NCI-H510A treated with DMSO at 0.1 percent for 48 hours (cell line): Measurements from ENCODE around the gene DCDC2C.
"Not testable (repeated sequence)": the region's sequence is repeated elsewhere in the genome, so short reads cannot be mapped to it uniquely, and the experiment has no call there.

Source experiments
- DNase-seq: peaks from one replicate; lab custom pipeline; 2025; lab: John Stamatoyannopoulos, UW

DCDC2C gene, protein sequence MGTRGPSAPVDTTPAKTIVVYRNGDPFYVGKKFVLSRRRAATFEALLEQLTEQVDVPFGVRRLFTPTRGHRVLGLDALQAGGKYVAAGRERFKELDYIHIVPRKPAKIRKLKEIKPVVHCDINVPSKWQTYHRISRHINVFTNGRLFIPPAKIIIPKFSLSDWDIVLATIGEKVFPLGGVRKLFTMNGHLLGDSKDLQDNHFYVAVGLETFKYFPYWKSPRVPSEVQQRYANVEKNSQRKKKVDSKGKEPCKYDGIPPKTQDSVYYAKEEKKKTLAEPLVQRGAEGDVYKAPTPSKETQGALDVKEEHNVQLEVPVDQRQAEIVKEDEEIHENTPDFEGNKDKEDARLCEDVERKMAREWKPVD

DNA sequence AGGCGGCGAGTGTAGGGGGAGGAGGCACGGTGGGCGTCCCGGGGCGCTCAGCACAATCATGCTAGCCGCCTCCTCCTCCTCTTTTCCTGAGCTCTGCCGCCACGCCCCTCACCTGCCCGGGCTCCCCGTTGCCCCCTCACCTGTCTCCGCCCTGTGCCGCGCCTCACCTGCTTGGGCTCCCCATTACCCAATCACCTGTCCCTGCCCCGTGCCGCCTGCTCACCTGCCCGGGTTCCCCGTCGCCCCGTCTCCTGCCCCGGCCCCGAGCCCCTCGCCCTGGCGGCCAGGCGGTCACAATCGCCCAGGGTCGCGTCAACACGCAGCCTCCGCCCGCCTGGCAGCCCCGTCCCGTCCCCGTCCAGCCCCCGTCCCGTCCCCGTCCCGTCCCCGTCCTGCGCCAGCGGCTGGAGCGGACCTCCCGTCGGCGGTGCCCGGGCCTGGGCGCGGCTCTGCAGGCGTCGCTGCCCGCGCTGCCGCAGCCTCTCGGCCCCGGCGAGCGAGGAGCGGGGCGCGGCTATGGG, at the start of gene DCDC2C:
DCDC2C (plus strand) TSS at position 340 of the 521 bp plus-strand sequence; CDS start at position 517, 177 bp downstream.
- no peak for DNase-seq

DNA sequence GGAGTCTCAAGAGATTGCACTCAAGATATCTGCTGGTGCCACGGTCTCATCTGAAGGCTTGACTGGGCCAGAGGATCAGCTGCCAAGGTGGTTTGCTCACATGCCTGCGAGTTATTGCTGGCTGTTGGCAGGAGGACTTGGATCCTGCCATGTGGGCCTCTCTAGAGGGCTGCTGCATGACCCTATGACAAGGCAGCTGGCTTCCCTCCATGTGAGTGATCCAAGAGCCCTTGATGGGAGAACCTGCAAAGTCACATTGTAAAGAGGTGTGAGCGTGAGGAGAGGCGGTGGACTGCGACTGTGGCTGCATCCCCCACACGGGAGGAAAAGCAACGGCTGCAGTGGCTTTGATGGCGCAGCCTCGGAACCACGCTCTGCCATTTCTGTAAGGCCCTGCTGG, 49.4 kb upstream of the DCDC2C start:
- no peak for DNase-seq

DNA sequence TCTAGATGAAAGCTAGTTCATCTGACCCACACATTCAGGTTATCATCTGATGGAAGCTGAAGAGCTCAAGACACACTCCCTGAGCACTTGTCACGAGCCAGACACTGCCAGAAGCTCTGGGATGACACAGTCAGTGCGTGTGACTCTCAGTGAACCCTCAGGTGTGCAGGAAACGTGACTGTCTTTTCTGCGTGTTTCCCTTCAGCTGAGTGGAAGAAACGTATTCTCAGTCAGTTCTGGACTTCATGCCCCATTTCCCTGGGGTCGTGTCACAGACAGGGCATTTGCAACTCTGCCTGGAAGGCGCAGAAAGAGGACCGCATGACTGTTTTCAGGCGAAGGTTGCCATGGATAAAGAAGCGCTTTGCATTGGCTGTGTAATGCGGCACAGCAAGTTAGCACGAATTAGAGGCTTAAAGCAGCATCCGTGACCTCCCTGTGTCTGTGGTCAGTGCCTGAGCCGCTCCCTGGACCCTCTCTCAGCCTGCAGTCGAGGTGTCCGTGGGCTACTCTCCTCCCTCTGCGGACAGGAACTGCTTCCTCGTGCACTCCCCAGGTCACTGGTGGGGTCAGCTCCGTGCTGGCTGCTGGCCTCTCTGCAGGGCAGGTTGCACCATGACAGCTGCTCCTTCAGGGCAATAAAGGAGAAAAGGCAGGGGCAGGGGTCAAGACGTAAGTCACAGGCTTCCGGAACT, 48.7 kb upstream of the DCDC2C start:
- DNase-seq = no peak

DNA sequence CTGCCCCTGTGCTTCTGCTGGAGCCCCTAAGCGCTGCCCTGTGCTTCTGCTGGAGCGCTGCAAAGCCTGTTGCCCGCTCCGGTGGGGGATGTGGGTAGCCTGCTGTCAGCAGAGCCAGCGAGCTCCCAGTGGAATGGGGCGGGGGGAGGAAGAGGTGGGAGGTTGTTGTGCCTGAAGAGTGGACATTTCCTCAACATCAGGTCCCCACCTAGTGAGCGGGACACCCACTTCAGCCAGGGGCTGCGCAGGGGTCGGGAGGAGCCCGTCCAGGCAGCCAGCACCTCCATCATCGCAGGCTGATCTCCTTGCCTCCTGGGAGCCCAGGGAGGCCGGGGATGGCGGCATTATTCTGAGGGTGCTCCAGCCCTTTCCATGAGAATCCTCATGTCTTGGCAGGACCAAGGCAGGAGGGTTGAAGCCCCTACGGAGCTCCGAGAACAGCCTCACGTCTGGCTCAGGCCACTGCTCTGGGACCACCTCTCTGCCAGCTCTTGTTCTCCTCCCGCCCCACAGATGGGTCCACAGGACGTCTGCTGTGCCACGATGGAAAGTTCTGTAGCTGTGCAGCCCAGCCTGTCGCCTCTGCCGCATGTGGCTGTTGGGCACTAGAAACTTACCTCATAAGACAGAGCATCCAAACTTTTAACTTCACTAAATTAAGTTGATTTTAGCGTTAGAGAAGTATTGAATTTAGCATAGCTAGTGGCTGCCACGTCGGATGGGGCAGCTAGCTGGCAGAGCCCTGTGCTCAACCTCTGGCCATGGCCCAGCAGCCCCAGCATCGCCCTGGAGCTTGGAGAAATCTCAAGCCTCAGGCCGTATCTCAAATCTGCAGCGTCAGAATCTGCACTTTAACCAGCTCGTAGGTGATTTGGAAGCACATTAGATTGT, 47.3 kb upstream of the DCDC2C start:
- DNase-seq = no peak

DNA sequence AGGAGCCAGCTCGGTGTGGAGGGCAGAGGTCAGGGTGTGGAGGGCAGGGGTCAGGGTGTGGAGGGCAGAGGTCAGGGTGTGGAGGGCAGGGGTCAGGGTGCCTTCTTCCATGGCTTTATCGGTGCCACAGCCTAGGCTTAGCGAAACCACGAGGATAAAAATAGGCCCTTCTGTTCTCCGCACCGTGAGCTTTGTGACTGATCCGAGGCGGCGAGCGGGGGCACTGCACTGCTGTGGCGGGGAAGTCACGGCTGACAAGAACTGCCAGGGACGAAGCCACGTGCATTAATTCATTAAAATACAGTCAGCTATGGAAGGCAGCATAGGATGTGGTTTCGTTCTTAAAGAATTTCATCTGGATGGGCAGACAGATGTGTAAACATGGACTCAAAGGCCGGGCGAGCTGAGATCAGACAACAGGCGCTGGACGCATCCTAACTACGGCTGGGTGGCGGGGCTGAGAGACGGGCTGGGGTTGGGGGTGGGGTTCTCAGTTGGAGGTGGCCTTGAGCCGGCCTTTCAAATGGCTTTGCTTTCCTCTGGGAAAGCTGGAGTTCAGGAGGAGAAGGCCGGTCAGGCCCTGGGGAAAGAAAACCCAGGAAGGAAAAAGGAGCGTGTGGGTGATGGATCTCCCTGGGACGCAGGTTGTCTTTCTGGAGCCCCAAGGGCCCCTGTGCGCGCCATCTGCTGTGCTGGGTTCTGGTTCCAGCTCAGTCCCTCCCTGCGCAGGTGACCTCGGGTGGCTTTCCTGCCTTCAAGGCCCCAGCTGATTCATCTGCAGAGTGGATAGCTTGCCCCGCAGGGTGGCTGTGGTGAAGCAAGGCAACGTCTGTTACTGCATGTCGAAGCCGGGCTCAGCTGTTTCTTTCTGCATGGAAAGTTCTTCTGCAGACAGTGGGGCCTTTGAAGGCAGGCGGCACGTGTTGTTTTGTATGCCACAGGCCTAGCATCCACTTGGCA, 46.3 kb upstream of the DCDC2C start:
- peak; percentile 90 for DNase-seq

DNA sequence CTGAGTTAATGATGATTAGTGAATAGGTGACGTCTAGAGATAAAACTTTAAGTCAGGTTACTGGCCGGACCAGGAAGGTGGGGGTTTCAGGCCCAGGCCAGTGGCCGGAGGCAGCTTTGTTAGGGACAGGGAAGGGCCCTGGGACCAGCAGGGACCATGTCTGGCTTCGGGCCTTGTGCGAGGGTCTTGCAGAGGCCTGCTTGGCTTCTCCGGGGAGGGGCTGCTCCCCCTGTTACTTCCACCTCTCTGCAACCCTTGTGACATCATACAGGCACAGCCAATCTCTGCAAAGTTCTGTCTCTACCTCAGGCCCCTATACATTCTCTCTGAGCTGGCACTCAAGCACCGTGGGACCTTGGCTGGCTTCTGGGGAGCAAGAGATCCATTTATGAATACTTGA, 45.5 kb upstream of the DCDC2C start, which contains the start of gene ALLC:
ALLC (plus strand) TSS at position 320 of the 400 bp plus-strand sequence. CDS start 12,958 bp downstream, outside the sequence.
- no peak for DNase-seq

DNA sequence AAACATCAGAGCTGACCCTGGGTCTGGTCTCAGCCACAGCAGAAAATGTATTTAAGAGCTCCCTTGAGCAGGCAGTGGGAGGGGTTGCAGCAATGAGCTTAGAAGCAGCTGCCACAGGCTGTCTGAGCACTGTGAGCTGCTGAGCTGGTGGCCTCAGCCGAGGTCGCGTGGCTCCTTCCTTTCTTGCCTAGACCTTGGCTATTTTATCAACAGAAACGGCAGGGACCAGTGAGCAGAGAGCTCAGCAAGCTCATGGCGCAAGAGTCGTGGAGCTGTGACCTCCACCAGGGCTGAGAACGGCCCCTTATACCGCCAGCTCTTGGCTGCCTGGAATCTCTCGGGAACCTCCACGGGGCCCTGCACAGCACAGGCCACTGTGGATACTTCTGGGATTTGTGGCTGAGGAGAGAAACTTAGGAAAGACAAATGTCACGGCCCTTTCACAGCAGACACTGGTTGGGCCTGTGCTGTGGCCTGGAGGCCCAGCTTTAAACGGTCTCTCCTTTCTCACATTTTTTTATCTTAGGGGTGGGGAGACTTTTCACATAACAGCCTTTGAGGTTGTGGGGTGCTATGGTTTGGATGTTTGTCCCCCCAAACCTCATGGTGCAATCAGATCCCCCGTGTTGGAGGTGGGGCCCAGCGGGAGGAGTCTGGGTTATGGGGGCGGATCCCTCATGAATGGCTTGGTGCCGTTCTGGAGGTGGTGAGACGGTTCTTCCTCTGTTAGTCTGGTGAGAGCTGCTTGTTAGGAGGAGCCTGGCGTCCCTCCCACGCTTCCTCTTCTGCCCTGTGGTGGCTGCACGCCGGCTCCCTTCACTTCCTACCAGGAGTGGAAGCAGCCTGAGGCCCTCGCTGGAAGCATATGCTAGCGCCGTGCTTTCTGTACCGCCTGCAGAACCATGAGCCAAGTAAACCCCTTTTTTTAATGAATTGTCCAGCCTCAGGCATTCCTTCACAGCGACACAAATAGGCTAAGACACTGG, 43.6 kb upstream of the DCDC2C start:
- peak; percentile 30 for DNase-seq

DNA sequence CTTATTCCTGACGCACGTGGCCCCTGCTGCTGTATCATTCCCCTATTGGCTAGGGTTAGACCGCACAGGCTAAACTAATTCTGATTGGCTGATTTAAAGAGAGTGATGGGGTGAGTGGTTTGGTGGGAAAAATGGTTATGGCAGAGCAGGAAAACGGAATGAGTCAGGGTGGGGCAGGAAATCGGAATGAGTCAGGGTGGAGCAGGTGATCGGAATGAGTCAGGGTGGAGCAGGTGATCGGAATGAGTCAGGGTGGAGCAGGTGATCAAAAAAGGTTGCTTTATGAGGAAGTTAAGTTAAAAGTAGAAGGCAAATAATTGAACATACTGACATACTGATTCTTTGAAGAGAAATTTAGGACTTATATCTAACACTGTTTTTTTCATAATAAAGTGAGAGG, 42.7 kb upstream of the DCDC2C start:
- DNase-seq = not testable (repeated sequence)

DNA sequence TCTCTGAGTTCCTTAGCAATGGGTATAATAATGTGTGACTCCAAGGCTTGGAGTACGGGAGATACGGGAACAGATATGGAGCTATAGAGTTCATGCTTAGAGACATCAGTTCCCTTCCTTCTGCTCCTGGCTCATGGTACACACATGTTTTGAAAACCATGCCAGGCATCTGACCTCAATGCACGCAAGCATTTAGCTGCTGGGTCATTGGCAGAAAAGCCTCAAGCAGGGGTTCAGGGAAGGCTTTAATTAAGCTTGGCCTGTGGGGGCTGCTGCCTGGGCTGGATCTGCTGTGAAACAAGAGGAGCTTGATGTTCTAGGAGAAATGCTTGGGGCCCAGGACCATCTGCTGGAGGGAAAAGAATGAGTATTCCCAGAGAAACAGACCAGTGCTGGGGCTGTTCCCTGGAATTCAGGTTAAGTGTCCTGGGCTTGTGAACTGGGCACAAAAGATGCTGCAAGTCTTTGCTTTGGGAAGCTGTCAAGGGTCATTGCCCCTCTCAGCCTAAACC, 42.2 kb upstream of the DCDC2C start:
- no peak for DNase-seq

DNA sequence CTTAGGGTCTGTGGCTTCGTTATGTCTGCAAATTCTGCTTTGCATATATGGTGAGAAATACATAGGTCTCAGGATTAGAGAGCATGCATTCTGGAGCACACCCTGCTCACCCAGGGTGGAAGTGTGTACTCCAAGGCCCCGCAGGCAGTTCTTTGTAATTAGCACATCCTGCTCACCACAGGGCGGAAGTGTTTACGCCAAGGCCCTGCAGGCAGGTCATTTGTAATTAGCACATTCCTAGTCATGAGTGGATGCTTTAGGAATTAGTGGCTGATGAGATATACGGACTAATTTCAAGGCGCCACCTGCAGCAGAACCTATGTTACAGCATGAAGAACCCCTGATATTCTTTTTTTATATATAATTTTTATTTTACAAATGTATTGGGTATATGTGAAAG, 41.1 kb upstream of the DCDC2C start:
- DNase-seq = no peak

DNA sequence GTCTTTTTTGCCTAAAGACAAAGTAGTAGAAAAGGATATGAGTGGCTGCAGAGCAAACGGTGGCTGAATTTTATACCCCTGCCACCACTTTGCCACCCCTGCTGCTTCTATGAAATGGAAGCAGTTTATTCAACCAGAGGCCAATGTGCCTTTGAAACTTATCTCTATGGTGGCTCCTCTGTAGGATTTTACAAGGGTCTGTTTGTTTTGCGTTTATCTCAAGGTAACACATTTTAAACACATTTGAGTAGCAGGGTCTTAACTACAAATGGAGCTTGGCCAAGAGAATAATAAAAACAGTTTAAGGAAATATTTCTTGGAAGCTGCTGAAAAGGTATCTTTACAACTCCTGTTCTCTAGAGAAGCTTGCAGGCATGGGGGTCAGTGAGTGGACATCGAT, 39.3 kb upstream of the DCDC2C start:
- no peak for DNase-seq

DNA sequence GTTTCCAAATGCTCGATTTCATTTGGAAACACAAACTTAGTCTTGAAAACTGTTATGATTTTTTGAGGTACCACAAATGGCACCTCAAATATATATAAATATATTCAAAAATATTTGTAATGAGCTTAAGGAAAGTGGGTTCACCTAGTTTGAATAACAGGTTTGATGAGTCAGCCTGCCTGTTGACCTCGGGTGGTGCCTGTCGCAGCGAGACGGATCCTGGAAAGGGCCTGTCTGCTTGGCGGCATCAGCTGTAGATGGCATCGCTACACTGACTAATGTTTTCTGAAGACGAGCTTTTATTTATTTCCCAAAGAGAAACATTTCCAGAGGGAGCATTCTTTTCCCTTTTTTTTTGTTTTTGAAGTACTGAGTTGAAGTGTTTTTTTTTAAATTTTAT, 38.5 kb upstream of the DCDC2C start:
- DNase-seq = no peak

DNA sequence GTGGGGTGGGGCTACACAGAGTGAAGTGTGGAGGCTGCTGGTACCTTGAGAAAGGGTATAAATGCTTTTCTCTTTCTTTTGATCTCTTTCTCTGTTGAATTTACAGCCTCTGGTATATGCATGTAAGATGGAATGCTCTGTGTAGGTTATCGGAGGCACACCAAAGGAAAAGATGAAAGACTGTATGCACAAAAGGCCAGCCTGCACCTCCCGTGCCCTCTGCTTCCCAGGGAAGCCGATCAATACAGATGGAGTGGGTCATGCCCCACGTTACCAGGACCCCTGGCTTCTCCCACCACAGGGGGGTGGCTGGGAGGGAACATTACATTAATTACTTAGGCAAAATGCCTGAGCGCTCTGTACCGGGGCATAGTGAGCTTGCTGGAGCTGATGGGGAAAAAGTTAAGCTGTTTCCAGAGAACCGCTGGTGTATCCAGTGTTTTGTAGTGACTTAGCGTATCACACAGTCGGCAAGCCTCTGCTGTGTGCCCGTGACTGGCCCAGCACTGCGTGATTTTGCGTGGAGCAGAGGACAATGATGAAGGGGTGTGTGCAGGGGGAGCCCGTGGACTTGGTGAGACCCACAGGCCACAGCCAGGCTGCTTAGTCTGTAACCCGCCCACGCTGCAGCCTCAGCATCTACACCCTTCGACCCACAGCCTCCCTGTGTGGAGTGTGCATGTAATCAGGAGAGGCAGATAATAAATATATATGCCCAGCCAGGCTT, 37.3 kb upstream of the DCDC2C start:
- DNase-seq = no peak

DNA sequence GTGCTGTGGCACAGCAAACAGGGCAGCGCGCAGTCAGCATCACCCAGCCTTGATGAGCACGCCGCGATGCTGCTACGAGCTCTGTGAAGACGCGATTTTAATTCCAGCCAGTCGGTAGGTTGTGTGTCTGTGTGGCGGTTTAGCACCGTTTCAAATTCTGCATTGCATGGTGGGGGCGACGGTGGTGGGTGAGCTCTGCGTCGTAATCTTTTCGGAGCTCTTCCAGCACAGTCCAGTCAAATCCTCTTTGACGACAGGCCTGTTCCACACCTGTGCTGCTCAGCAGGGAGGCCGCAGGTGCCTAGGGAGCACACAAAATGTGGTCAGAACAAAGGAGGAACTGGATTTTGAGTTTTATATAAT, 36.8 kb upstream of the DCDC2C start:
- peak; percentile 66 for DNase-seq

DNA sequence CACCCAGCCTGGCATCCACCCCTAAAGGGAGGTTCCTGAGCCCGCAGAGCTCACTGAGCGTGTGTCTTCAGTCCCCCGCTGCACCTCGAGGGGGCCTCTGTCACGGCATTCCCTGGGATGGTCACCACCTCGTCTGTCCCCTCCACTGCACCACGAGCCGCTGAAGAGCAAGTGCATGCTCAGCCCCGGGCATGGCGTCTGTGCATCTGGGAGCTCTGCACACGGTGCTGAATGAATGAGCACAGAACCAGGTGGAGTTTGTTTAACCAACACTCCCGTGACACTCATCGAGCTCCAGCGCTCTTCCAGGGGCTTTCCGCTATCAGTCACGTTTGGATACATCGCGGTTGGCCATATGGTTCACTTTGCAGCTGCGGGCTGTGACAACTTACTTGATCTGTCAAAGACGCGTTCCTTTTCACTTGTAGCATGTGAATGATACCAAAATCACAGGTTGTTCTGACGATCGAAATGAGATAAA, 36.2 kb upstream of the DCDC2C start:
- DNase-seq = peak; percentile 90

DNA sequence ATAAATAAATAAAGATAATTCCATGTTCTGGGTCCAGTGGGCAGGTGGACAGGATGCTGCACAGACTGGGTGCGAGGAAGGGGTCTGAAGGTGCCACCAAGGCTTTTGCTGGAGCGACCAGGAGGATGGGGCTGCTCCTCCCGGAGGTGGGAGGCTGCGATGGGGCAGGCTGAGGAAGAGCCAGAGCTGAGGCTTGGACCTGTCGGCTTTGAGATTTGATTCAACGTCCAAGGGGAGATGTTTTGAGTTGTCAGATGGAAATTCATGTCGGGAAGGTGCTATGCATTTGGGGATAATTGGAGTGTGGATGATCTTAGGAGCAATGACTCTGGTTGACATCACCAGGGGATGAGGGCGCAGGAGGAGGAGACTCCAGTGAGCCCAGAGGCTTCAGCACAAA, 33.7 kb upstream of the DCDC2C start:
- DNase-seq = no peak

DNA sequence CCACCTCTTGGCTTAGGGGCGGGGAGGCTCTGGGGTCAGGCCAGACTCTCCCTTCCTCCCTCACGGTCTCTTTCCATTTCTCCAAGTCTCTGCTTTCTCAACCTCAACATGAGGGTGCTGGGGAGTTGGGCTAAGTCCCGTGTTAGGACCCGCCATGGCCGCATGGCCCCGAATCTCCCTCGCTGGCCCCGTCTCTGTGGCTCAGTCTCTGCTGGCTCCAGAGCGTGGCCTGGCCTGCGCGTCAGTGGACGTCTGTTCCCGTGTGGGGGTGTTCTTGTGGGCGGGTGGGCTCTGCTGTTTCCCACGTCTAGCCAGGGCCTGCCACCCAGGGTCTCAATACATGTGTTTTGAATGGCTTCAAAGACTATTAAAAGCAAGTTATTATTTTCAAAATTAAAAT, 33.0 kb upstream of the DCDC2C start:
- no peak for DNase-seq

DNA sequence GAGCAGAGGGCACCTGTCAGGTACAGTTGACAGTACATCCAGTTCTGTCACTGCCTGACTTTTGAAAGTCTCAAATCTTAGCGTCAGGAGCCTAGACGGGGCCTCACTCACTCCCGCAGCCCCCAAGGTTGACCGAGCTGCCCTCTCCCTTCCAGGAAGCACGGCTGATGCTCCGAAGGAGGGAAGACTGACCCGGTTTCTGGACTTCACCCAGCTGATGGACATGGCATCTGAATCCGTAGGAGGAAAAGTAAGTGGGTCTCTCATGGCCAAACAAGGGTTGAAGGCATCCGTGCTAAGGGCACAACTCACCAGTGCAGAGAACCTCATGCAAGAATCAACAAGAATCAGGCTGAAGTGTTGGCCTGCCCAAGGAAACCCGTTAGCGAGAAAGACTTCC, 32.4 kb upstream of the DCDC2C start:
- no peak for DNase-seq
